HAP-1 (cell line): ENCODE results near the gene MTOR.
"Not testable (repeated sequence)": the region's sequence is repeated elsewhere in the genome, so short reads cannot be mapped to it uniquely, and the experiment has no call there.

Experiments used
- DNase-seq, 2 experiments: peaks; one replicate each; pipeline ENCODE4 v3.0.0-alpha.2; 2016 to 2020; ENCODE audit warnings: low spot score in 2 of 2
- H3K27me3 ChIP-seq: fragments of 250-450 bp; sonication (Bioruptor Pico); 2 replicates; pipeline ENCODE4 v1.5.1; 2020; ENCODE audit warnings: low read depth, mild to moderate bottlenecking, moderate library complexity
- H3K36me3 ChIP-seq: fragments of 250-450 bp; sonication (Bioruptor Pico); replicated peaks from 2 replicates; pipeline ENCODE4 v1.5.1; 2020; ENCODE audit warnings: mild to moderate bottlenecking
- H3K4me1 ChIP-seq: fragments of 250-450 bp; sonication (Bioruptor Pico); 2 replicates; pipeline ENCODE4 v1.5.1; 2020; ENCODE audit warnings: mild to moderate bottlenecking
- H3K4me3 ChIP-seq: fragments of 250-450 bp; sonication (Bioruptor Pico); 2 replicates; pipeline ENCODE4 v1.5.1; 2020; ENCODE audit warnings: mild to moderate bottlenecking, moderate library complexity
- H3K9me3 ChIP-seq: fragments of 250-450 bp; sonication (Bioruptor Pico); 2 replicates; pipeline ENCODE4 v1.5.1; 2020; ENCODE audit warnings: mild to moderate bottlenecking, moderate library complexity
- in situ Hi-C: fragments of 300-500 bp; cut with MboI; formaldehyde crosslinking; loops from 3 replicates; pipeline ENCODE4 v1.14.3; 2020; ENCODE audit warnings: low sequenced_read_pairs, inconsistent platforms, mixed read lengths

Gene MTOR

DNA sequence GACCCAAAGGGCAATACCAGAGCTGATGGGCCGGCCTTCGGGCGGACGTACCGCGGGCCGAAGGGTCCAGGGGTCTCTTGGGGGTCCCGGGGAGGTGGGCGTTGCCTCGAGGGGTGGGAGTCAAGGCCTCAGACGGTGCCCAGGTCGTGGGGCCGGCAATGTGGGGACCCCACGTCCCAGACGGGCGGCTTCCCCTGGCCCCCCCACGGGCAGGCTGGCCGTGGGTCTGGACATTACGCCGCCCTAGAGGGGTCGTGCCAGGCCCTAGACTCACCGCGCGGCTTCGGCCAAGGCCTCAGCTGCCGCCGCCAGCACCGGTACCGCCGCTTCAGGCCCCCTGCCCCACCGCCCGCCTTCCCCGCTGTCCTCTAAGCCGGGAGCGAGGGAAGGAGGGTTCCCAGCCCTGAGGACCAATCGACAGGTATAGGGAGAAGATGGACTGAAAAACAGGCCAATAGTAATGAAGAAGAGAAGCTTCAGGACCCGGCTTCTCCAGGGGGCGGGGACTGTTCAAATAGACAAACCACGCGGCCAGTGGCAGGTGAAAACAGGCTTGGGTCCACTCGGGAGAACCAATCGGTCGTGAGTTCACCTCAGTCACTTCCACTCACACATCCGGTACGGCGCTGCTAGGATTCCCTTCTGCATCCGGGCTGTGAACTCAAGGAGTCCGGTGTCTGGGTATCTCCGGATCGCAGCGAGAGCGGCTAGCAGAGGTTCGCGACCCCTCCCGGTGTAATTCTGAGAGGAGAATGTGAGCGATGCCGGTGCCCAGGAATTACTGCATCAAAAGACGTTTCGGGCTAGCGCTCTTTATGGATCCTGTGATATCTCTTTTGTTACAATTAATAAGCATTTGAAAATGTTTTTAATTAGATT is at the start of gene MTOR:
MTOR (minus strand) TSS at position 381 of the 879 bp plus-strand sequence. CDS start 3,142 bp downstream, outside the sequence.
- DNase-seq: peak; percentile 99 to 100
- peaks cover 21% of the 10 kb centered on the region for H3K36me3 ChIP-seq
- H3K9me3 ChIP-seq: no peaks in the 10 kb centered on the region
- in situ Hi-C loops: no loop called here
- no peaks in the 10 kb centered on the region for H3K27me3 ChIP-seq
- H3K4me1 ChIP-seq: peaks cover 4% of the 10 kb centered on the region
- H3K4me3 ChIP-seq: peak within 1 kb of the TSS; percentile 94

DNA sequence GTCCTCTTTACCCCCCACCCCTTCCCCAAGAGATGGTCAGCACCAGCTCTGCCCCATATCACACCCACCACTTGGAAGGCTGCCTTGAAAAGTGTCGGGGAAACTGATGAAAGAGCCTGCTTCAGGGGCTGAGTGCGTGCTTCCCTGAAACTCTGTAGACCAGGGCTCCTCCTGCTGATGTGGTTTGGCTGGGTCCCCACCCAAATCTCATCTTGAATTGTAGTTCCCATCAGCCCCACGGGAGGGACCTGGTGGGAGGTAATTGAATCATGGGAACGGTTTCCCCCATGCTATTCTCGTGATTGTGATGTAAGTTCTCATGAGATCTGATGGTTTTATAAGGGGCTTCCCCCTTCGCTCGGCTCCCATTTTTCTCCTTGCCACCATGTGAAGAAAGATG is 47.0 kb upstream of the MTOR start:
- in situ Hi-C loops: no loop called here
- Histone ChIP-seq H3K9me3 (no peaks in the 10 kb centered on the region), H3K36me3 (no peaks in the 10 kb centered on the region), H3K4me1 (no peaks in the 10 kb centered on the region), H3K27me3 (no peaks in the 10 kb centered on the region), H3K4me3 (no peak overlapping the region)
- no peak for DNase-seq

DNA sequence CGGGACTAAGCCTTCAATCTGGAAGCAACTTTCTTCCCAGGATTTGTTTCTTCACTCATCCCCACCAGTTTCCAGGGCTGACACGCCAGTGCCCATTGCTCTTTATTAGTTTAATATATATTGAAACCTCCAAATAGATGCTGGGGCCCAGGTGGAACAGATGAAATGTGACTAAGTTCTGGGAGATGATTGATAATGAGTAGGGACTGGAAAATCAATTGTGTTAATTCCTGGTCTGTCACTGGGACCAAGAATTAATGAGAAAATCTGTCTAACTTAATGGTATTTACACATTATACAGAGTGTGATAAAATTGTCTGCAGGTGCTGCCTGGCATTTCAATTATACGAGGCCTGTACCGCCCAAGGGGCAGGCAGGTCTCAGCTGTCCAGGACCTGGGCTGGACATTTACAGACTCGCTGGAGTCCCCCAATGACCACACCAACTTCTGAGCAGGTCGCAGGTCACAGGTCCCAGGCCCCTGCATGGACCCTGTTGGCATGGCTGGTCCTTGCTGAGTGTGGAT is 46.4 kb upstream of the MTOR start:
- Histone ChIP-seq H3K4me3 (no peak overlapping the region), H3K4me1 (no peaks in the 10 kb centered on the region), H3K36me3 (no peaks in the 10 kb centered on the region), H3K27me3 (no peaks in the 10 kb centered on the region), H3K9me3 (no peaks in the 10 kb centered on the region)
- in situ Hi-C loops: no loop called here
- DNase-seq: no peak

DNA sequence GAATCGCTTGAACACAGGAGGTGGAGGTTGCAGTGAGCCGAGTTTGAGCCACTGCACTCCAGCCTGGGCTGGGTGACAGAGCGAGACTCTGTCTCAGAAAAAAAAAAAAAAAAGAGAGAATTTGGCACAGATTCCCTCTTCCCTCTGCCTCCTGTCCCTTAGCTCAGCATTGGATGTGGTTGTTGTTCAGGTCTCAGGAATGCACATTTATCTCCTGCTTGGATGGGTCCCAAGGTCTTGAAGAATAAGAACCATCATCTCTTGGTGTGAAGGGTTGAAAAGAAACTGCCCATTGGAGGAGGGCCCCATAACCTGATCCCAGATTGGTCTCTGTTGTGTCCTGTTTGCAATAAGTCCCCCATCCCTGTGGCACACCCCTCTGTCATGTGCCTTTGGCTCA is 45.5 kb upstream of the MTOR start:
- in situ Hi-C loops: no loop called here
- H3K9me3 ChIP-seq: no peaks in the 10 kb centered on the region
- no peaks in the 10 kb centered on the region for H3K4me1 ChIP-seq
- H3K27me3 ChIP-seq: no peaks in the 10 kb centered on the region
- no peak for DNase-seq
- no peak overlapping the region for H3K4me3 ChIP-seq
- H3K36me3 ChIP-seq: no peaks in the 10 kb centered on the region

DNA sequence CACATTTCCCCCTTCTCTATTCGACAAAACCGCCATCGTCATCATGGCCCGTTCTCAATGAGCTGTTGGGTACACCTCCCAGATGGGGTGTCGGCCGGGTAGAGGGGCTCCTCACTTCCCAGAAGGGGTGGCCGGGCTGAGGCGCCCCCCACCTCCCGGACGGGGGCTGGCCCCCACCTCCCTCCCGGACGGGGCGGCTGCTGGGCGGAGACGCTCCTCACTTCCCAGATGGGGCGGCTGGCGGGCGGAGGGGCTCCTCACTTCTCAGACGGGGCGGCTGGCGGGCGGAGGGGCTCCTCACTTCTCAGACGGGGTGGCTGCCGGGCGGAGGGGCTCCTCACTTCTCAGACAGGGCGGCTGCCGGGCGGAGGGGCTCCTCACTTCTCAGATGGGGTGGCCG is 43.2 kb upstream of the MTOR start:
- H3K4me1 ChIP-seq, H3K4me3 ChIP-seq, in situ Hi-C loops, H3K9me3 ChIP-seq, H3K27me3 ChIP-seq, H3K36me3 ChIP-seq, DNase-seq: not testable (repeated sequence)

DNA sequence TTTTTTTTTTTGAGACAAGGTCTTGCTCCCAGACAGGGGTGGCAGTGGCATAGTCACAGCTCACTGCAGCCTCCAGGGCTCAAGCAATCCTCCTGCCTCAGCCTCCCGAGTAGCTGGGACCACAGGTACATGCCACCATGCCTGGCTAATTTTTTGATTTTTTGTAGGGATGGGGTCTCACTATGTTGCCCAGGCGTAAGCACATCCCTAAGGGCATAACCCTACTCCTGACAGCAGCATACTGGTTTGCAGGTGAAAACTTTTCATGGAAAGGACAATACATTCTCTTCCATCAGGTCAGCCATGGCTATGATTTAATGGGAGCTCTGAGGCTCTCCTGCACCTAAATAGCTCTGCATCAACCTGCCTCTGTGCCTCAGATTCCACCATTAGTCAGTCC is 40.0 kb upstream of the MTOR start:
- in situ Hi-C loops: no loop called here
- Histone ChIP-seq H3K4me3 (no peak overlapping the region), H3K4me1 (peaks cover 3% of the 10 kb centered on the region; the same call in 1 of the 2 replicates), H3K27me3 (no peaks in the 10 kb centered on the region), H3K9me3 (no peaks in the 10 kb centered on the region), H3K36me3 (no peaks in the 10 kb centered on the region)
- DNase-seq: no peak

DNA sequence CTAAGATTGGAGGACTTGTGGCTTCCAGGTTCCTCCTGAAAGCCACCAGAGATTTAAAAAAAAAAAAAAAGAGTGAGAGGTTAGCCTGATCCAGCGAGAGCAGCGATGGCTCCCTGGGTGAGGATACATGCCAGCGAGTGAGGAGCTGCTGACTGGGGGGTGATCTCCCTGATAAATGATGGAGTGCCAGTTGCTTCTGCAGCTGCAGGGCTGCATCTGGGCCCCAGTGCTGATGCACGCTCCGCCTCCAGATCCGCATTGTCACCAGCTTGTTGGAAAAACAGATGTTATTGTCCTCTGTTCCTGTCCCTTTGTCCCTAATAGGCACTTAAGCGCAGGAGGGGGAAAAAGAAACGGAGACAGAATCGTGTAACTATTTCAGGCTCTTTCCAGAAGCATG is 39.2 kb upstream of the MTOR start:
- peaks cover 3% of the 10 kb centered on the region; the same call in 1 of the 2 replicates for H3K4me1 ChIP-seq
- H3K36me3 ChIP-seq: no peaks in the 10 kb centered on the region; the same call in 1 of the 2 replicates
- H3K27me3 ChIP-seq: no peaks in the 10 kb centered on the region
- H3K4me3 ChIP-seq: no peak overlapping the region
- no peaks in the 10 kb centered on the region for H3K9me3 ChIP-seq
- in situ Hi-C loops: no loop called here
- no peak for DNase-seq

DNA sequence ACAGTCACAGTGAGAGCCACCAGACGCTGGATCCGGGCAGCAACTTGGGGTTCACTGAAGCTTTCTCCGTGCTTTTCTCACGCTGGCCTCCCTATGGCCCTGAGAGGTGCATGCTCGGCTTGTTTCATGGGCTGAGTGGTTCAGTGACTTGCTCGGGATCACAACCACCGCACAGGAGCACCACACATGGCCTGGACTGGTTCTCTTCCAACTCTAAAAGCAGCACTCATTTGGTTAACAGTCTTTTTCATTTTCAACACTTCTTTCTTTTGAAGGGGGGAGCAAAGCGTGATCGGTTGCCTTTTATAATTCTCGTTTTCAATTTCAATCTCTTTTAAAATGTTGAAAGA is 36.8 kb upstream of the MTOR start:
- no peak overlapping the region for H3K4me3 ChIP-seq
- DNase-seq: no peak
- in situ Hi-C loops: no loop called here
- H3K4me1 ChIP-seq: peaks cover 3% of the 10 kb centered on the region; the same call in 1 of the 2 replicates
- H3K36me3 ChIP-seq: no peaks in the 10 kb centered on the region; the same call in 1 of the 2 replicates
- no peaks in the 10 kb centered on the region for H3K27me3 ChIP-seq
- no peaks in the 10 kb centered on the region for H3K9me3 ChIP-seq

DNA sequence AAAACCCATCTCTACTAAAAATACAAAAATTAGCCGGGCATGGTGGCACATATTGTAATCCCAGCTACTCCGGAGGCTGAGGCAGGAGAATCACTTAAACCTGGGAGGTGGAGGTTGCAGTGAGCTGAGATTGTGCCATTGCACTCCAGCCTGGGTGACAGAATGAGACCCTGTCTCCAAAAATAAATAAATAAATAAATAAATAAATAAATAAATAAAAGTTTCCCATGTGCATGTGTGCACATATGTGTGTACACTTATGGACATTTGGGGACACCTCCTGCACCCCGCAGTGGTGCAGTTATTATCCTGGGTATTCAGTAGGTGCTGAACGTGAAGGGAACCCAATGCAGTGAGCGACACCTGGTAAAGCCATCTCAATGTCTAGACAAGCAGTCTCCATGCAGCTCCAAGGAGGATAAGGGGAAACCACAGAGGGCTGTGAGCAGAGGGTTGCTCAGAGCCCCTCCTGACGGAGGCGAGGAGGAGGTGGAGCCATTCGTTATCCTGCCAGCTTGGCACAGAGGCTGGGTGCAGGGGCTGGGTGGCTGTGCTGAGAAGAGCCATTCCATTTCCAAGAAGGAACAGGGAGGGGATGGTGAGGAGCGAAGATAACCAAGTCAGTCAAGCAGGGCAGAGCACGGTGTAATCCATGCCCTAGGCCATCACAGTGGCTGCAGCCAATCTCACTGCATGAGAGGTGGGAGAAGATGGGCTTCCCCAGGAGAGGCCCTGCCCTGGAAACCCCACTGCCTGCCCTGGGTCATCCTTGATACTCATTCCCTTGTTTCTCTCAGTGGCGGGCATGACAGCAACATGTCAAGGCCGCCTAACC is 36.3 kb upstream of the MTOR start:
- H3K27me3 ChIP-seq: no peaks in the 10 kb centered on the region
- no peaks in the 10 kb centered on the region for H3K9me3 ChIP-seq
- no peaks in the 10 kb centered on the region; the same call in 1 of the 2 replicates for H3K36me3 ChIP-seq
- no peak overlapping the region for H3K4me3 ChIP-seq
- DNase-seq: no peak
- peaks cover 3% of the 10 kb centered on the region; the same call in 1 of the 2 replicates for H3K4me1 ChIP-seq
- in situ Hi-C loops: no loop called here

DNA sequence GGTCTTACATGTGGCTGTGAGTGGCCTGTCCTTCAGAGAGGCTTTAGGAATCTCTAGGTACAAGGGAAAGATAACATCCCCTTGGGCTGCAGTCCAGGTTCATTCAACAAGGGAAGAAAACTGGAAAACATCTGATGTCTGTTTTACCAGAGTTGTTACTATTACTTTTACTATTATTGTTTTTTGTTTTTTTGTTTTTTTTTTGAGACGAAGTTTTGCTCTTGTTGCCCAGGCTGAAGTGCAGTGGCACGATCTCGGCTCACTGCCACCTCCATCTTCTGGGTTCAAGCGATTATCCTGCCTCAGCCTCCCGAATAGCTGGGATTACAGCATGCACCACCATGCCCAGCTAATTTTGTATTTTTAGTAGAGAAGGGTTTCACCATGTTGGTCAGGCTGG is 35.4 kb upstream of the MTOR start:
- H3K9me3 ChIP-seq, H3K36me3 ChIP-seq, in situ Hi-C loops, H3K27me3 ChIP-seq, H3K4me1 ChIP-seq, H3K4me3 ChIP-seq, DNase-seq: not testable (repeated sequence)

DNA sequence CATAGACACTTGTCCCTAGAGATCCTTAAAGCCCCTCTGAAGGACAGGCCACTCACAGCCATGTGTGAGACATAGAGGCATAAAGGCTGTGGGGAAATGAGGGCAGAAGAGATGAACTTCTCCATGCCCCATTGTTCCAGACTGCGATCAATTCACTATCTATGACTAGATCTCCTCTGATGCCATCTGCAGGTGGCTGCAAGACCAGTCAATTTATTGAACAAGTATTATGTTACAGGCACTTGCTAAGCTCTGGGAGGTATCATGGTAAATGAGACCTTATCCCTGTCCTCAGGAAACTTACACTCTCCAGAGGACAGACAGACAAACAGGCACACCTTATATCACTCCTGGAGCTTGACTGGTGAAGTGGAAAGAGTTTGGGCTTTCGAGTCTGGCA is 33.6 kb upstream of the MTOR start:
- in situ Hi-C loops: no loop called here
- no peak for DNase-seq

DNA sequence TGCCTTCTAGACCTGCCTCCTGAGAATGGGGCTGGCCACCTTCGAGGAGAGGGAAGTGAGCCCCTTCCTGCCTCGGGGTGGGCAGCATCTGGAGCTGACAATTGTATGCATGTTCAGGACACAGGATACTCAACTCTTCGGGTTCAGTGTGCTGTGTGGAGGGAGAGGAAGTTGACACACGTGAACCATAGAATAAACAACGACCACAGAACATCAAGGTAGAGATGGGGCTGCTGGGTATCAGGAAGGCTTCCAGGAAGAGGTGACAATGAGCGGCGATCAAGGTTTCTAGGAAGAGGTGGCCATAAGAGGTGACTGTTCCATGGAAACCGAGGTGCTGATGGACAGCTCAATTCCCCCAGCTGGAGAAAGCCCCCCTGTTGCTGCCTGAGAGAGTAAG is 32.6 kb upstream of the MTOR start:
- in situ Hi-C loops: no loop called here
- H3K9me3 ChIP-seq: no peaks in the 10 kb centered on the region
- no peak for DNase-seq

More for the DNA sequence above, 33.6 kb upstream of the MTOR start:
- Histone ChIP-seq H3K4me1 (peaks cover 3% of the 10 kb centered on the region; the same call in 1 of the 2 replicates), H3K4me3 (no peak overlapping the region), H3K27me3 (no peaks in the 10 kb centered on the region), H3K36me3 (no peaks in the 10 kb centered on the region; the same call in none of the 2 replicates), H3K9me3 (no peaks in the 10 kb centered on the region)

DNA sequence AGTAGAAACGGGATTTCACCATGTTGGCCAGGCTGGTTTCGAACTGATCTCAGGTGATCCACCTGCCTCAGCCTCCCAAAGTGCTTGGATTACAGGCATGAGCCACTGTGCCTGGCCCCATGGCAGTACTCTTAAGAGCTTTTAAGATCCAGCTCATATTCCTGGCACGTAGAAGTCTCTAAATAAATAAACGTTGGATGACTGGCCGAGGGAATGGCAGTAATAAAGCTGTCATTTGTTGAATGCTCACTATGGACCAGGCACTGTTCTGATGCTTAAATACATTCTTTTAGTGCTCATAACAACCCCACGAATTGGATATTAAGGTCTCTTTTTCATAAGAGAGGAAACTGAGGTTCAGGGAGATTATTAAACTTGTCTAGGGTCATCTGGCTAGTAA is 31.5 kb upstream of the MTOR start:
- no peak for DNase-seq
- Histone ChIP-seq H3K4me3 (no peak overlapping the region), H3K27me3 (no peaks in the 10 kb centered on the region), H3K36me3 (no peaks in the 10 kb centered on the region; the same call in none of the 2 replicates), H3K9me3 (no peaks in the 10 kb centered on the region), H3K4me1 (no peaks in the 10 kb centered on the region)
- in situ Hi-C loops: no loop called here

More for the DNA sequence above, 32.6 kb upstream of the MTOR start:
- H3K27me3 ChIP-seq: no peaks in the 10 kb centered on the region
- no peak overlapping the region for H3K4me3 ChIP-seq
- no peaks in the 10 kb centered on the region; the same call in none of the 2 replicates for H3K36me3 ChIP-seq
- peaks cover 3% of the 10 kb centered on the region; the same call in 1 of the 2 replicates for H3K4me1 ChIP-seq

DNA sequence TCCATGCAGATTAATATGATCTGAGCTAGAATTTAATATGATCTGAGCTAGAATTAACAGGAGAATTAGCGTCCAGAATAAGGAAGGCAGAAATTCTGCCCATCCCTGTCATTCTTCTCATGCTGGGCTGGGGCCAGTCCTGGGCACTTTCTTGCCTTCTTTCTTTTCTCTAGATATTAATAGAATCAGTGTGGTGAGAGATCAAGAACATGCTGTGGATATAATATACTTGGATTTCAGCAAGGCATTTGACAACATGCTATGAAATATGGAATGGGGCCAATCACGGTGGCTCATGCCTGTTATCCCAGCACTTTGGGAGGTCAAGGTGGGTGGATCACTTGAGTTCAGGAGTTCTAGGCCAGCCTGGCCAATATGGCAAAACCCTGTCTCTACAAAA is 28.7 kb upstream of the MTOR start:
- Histone ChIP-seq H3K36me3 (no peaks in the 10 kb centered on the region; the same call in 1 of the 2 replicates), H3K4me1 (no peaks in the 10 kb centered on the region), H3K9me3 (no peaks in the 10 kb centered on the region), H3K4me3 (no peak overlapping the region), H3K27me3 (no peaks in the 10 kb centered on the region)
- in situ Hi-C loops: no loop called here
- DNase-seq: no peak
